Liver (tissue), 9 donors: Measurements from ENCODE around the gene PTPRN2. TPM values are rescaled to one million over a fixed set of nuclear protein-coding genes. Genes with fewer than 3 reads are reported as not detected.

Experiments used
- DNase-seq: peaks from one replicate; pipeline ENCODE4 v3.0.0-alpha.2; 2017; ENCODE audit warnings: low spot score
- H3K27ac ChIP-seq, 2 donors: one replicate each; pipeline ENCODE4 v1.7.0; 2013; ENCODE audit warnings: inconsistent platforms in 2 of 2, low read length in 2 of 2, control low read depth in 1 of 2, low read depth in 1 of 2, mild to moderate bottlenecking in 1 of 2
- H3K27me3 ChIP-seq, 4 donors: one replicate each; pipeline versions ENCODE4 v1.6.1 to v1.7.0; 2013; ENCODE audit warnings: low read length in 3 of 4, inconsistent platforms in 1 of 4, mild to moderate bottlenecking in 1 of 4, moderate library complexity in 1 of 4; ENCODE audit not compliant: control insufficient read depth in 4 of 4, insufficient read depth in 4 of 4
- H3K36me3 ChIP-seq, 4 donors: one replicate each; pipeline versions ENCODE4 v1.6.1 to v1.7.0; 2013; ENCODE audit warnings: low read length in 3 of 4, mild to moderate bottlenecking in 3 of 4, low read depth in 1 of 4, moderate library complexity in 1 of 4; ENCODE audit not compliant: control insufficient read depth in 4 of 4, insufficient read depth in 3 of 4
- H3K4me1 ChIP-seq, 4 donors: one replicate each; pipeline versions ENCODE4 v1.6.1 to v1.7.0; 2013; ENCODE audit warnings: low read length in 3 of 4, mild to moderate bottlenecking in 3 of 4, moderate library complexity in 1 of 4; ENCODE audit not compliant: control insufficient read depth in 4 of 4, insufficient read depth in 4 of 4
- H3K4me3 ChIP-seq, 3 donors: one replicate each; pipeline versions ENCODE4 v1.6.1 to v1.7.0; 2013; ENCODE audit warnings: low read length in 3 of 3, control low read depth in 1 of 3, low read depth in 1 of 3, mild to moderate bottlenecking in 1 of 3
- H3K9ac ChIP-seq, 2 donors: one replicate each; pipeline ENCODE4 v1.7.0; 2013; ENCODE audit warnings: low read length in 2 of 2, mild to moderate bottlenecking in 2 of 2, moderate library complexity in 2 of 2, control low read depth in 1 of 2, low read depth in 1 of 2
- H3K9me3 ChIP-seq, 4 donors: one replicate each; pipeline versions ENCODE4 v1.6.1 to v1.7.0; 2013; ENCODE audit warnings: low read length in 3 of 4; ENCODE audit not compliant: control insufficient read depth in 4 of 4
- ATF3 ChIP-seq: IDR thresholded peaks from 2 replicates; pipeline ENCODE4 v1.6.1; 2016; ENCODE audit warnings: antibody characterized with exemption
- CTCF ChIP-seq: fragments of 150-350 bp; IDR thresholded peaks from 2 replicates; pipeline ENCODE4 v1.5.1; 2017; ENCODE audit warnings: improper control_type of control experiment, low read depth, low read length; ENCODE audit not compliant: missing input control
- EGR1 ChIP-seq, 2 donors: IDR thresholded peaks; 2 replicates each; pipeline ENCODE4 v1.6.1; 2016 to 2018; ENCODE audit warnings: antibody characterized with exemption in 2 of 2, low read depth in 2 of 2
- FOXA1 ChIP-seq: IDR thresholded peaks from 2 replicates; pipeline ENCODE4 v1.6.1; 2016; ENCODE audit warnings: antibody characterized with exemption
- FOXA2 ChIP-seq: IDR thresholded peaks from 2 replicates; pipeline ENCODE4 v1.6.1; 2016; ENCODE audit warnings: antibody characterized with exemption
- GABPA ChIP-seq, 2 donors: IDR thresholded peaks in 1 of 2; conservative IDR thresholded peaks in 1 of 2; 2 replicates each; pipeline ENCODE4 v1.6.1; 2016; ENCODE audit warnings: antibody characterized with exemption in 2 of 2, mild to moderate bottlenecking in 1 of 2, moderate library complexity in 1 of 2
- HNF4A ChIP-seq, 2 donors: conservative IDR thresholded peaks; 2 replicates each; pipeline ENCODE4 v1.6.1; 2016; ENCODE audit warnings: antibody characterized with exemption in 2 of 2, mild to moderate bottlenecking in 2 of 2
- HNF4G ChIP-seq: IDR thresholded peaks from 2 replicates; pipeline ENCODE4 v1.6.1; 2016; ENCODE audit warnings: antibody characterized with exemption
- JUND ChIP-seq, 2 donors: IDR thresholded peaks; 2 replicates each; pipeline ENCODE4 v1.6.1; 2016; ENCODE audit warnings: antibody characterized with exemption in 2 of 2
- MAX ChIP-seq: IDR thresholded peaks from 2 replicates; pipeline ENCODE4 v1.6.1; 2016; ENCODE audit warnings: antibody characterized with exemption
- NR2F2 ChIP-seq: IDR thresholded peaks from 2 replicates; pipeline ENCODE4 v1.6.1; 2016; ENCODE audit warnings: antibody characterized with exemption
- RAD21 ChIP-seq, 2 donors: IDR thresholded peaks; 2 replicates each; pipeline ENCODE4 v1.6.1; 2016; ENCODE audit warnings: antibody characterized with exemption in 2 of 2, mild to moderate bottlenecking in 2 of 2
- REST ChIP-seq: IDR thresholded peaks from 2 replicates; pipeline ENCODE4 v1.6.1; 2016; ENCODE audit warnings: antibody characterized with exemption, mild to moderate bottlenecking
- RXRA ChIP-seq, 2 donors: IDR thresholded peaks; 2 replicates each; pipeline ENCODE4 v1.6.1; 2017 to 2018; ENCODE audit warnings: antibody characterized with exemption in 2 of 2, mild to moderate bottlenecking in 1 of 2
- SP1 ChIP-seq: IDR thresholded peaks from 2 replicates; pipeline ENCODE4 v1.6.1; 2018; ENCODE audit warnings: antibody characterized with exemption, mild to moderate bottlenecking
- TAF1 ChIP-seq: conservative IDR thresholded peaks from 2 replicates; pipeline ENCODE4 v1.6.1; 2016; ENCODE audit warnings: antibody characterized with exemption, mild to moderate bottlenecking
- YY1 ChIP-seq: IDR thresholded peaks from 2 replicates; pipeline ENCODE4 v1.6.1; 2016; ENCODE audit warnings: antibody characterized with exemption, mild to moderate bottlenecking
- ZBTB33 ChIP-seq: IDR thresholded peaks from 2 replicates; pipeline ENCODE4 v1.6.1; 2016; ENCODE audit warnings: antibody characterized with exemption
- WGBS: extraction: QIAGEN DNeasy Blood & Tissue Kit; methylation state at CpG from one replicate; pipeline ENCODE4 v1.1.7; 2013; 5-methylcytosine and 5-hydroxymethylcytosine counted together
- polyA plus RNA-seq, 2 donors: library from polyadenylated mRNA; stranded (reverse) in 1 of 2; unstranded in 1 of 2; fragments of 200-250 nt in 1 of 2; fragments of >200 nt in 1 of 2; fragmentation: Nextera tagmentation in 1 of 2; extraction: Ambion mirVana in 1 of 2; gene quantifications; one replicate each; pipeline versions ENCODE4 v1.2.1 to v1.2.3, GENCODE V29; 2013 to 2015
- total RNA-seq, 2 donors: library from RNA; depleted of rRNA; stranded (reverse); fragments of >200 nt; gene quantifications; one replicate each; pipeline ENCODE4 v1.2.3, GENCODE V29; 2014
- donor health status: healthy.
- donor health status: healthy.
- donor health status: healthy.
- donor health status: healthy.
- donor health status: healthy.

Gene PTPRN2
- total and polyA plus RNA-seq, 4 donors = 0.75 to 1.9 (median 1.1) TPM

- Histone ChIP-seq H3K4me3 (no peak overlapping the region), H3K9ac (no peak overlapping the region), H3K27me3 (no peaks in the 10 kb centered on the region), H3K9me3 (peaks cover 0 to 2% (median 0%) of the 10 kb centered on the region in 4 donors), H3K27ac (no peak overlapping the region), H3K4me1 (no peaks in the 10 kb centered on the region), H3K36me3 (no peaks in the 10 kb centered on the region)
- no peak for DNase-seq
- TF ChIP-seq ZBTB33 (no peak), GABPA (IDR thresholded peaks at IDR 0.05 in 1 of 2, conservative IDR thresholded peaks at IDR 0.05 in 1 of 2) (no peak), RXRA (IDR thresholded peaks at IDR 0.05) (no peak), RAD21 (IDR thresholded peaks at IDR 0.05) (no peak), FOXA1 (no peak), HNF4G (no peak), SP1 (no peak), NR2F2 (no peak), TAF1 (no peak), JUND (IDR thresholded peaks at IDR 0.05) (no peak), HNF4A (conservative IDR thresholded peaks at IDR 0.05) (no peak), ATF3 (no peak), MAX (no peak), REST (no peak), EGR1 (IDR thresholded peaks at IDR 0.05; ENCODE audit: low read depth in 2 of 2) (no peak), YY1 (no peak), FOXA2 (no peak), CTCF (no peak)
- 68% methylated on average over 6 of the region's 6 CpGs for WGBS
Measured at GRCh38 chr7:158345731-158346130, 241.9 kb downstream of the PTPRN2 start.
